ENCODE results near the gene DACT2.
"Not testable (repeated sequence)": the region's sequence is repeated elsewhere in the genome, so short reads cannot be mapped to it uniquely, and the experiment has no call there.

Gene DACT2

DNA sequence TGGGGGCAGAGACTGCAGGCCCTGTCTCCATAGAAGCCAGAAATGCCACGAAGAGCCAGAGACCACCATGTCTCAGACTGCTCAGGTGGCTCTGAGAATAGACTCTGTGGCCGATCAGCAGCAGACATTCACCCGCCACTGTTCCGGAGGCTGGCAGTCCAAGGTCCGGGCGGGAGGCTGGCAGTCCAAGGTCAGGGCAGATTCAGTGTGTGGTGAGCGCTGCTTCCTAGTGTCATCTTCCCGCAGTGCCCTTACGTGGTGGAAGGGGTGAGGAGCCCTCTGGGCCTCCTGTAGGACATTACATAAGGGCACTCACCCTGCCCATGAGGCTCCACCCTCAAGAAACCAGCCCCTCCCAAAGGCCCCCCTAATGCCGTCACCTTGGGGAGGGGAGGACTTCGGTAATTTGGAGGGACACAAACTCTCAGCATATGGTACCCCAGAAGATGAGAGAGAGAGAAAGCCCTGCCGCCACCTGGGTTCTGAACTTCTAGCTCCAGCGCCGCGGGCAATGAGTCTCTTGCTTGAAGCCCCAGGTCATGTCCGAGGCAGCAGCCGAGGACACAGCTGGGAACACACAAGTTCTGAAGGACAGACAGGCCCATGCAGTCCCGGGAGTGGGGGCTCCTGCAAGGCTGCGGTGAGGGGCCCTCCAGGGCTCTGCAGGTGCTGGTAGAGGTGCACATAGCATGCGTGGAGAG is 36.4 kb downstream of the DACT2 start:
- DNase-seq (no peak), ATAC-seq (no peak)

DNA sequence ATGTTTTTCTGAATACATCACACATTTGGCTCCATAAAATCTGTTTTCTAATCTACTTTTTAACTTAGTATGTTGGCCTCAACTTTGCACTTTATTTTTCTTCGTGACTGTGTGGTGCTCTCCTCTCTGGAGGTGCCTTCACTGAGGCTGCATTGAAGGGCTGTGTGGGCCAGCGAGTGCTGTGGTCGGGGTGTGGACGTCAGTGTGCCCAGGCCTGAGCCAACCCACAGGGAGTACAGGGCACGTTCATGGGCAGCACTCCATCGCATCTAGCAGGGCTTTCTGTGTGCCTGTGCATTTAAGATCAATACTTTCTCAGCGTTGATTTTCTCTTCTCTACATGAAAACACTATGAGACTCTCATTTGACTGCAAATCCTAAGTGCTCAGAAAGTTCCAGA is 37.8 kb downstream of the DACT2 start:
- DNase-seq (no peak), ATAC-seq (no peak)

DNA sequence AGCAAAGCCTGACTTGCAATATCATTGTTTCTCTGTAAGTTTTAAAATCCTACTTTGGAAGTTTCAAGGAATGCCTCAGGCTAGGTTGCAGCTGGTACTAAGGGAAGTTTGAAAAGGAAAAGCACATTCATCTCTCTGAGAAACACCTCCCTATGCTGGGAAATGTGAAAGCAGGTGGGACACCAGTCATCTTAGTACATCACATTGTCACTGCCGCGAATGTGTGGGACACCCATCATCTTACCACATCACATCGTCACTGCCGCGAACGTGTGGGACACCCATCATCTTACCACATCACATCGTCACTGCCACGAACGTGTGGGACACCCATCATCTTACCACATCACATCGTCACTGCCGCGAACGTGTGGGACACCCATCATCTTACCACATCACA is 38.3 kb downstream of the DACT2 start:
- not testable (repeated sequence) for DNase-seq, ATAC-seq

DNA sequence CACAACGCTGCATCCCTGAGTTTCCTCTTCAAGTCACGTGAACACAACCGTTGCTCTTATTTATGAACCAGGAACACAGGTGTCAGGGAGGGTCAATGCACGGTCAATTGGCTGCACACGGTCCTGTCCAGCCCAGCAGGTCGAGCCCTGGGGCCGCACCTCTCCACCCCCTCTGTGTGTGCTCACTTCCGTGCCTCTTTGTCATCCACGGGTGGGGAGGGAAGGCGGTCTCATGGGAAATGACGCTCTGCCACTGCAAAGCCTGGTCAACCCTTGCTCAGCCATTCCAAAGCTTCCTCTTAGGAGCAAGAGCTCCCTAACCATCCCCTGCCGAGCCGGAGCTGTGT is 38.7 kb downstream of the DACT2 start:
- DNase-seq, result no peak
- no peak for ATAC-seq

DNA sequence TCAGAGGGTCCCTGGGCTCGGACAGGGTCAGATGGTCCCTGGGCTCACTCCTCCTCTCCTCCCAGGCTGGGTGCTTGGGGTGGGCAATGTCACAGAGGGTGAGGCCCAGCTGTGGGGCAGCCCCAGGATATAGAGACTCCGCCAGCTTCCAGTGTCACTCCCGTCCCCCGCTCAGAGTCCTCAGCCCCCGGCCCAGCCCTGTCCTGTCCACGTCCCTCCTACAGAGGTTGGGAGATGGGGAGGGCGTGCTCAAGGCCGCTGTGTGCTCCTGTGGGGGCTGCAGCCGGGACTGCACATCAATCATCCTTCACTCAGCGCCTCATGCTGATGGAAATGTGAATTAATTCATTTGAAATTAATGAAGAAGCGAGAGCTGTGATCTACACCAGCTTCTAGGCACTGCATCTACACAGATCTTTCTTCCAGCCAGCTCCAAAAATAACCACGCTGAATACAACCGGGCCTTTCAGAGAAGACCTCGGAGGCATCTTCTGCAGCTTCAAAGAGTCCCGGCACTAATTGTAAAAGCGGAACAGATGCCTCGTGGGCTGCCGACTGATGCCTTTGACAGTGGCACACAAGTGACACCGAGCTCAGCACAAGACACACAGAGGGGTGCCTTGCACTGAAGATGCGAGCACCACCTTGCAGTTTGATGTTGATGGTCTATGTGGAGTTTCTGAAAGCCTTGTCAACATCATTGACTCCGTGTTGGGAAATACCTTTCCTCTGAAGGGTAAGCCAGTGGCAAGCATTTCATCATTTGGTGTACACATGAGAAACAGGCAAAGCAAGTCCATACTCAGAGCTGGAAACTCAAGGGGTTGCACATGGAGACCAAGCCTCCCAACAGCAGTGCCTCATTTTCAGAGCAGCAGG is 39.3 kb downstream of the DACT2 start:
- ATAC-seq (no peak), DNase-seq (no peak)

DNA sequence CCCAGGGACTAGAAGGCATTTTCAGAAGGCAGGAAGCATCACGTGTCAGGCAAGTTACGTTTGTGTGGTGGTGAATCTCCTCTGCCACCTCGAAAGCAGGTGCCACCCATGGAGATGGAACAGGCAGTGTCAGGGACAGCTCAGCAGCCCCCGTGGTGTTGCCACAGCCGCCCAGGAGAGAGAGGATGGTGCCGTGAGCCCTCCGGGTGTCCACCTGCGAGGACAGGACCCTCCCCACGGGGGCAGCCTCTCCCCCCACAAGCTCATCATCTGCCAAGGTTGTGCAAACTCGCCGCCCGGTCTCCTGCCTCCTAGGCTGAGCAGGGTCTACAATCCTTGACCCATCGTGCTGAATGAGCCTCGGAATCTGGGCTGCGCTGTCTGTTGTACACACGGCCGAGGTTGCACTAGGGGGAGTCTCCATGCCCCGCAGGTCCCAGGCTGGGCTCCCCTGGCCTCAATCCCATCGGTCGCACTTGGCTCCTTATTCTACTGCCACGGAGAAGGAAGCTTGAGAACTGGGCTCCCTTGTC is 40.1 kb downstream of the DACT2 start:
- ATAC-seq, result no peak

DNA sequence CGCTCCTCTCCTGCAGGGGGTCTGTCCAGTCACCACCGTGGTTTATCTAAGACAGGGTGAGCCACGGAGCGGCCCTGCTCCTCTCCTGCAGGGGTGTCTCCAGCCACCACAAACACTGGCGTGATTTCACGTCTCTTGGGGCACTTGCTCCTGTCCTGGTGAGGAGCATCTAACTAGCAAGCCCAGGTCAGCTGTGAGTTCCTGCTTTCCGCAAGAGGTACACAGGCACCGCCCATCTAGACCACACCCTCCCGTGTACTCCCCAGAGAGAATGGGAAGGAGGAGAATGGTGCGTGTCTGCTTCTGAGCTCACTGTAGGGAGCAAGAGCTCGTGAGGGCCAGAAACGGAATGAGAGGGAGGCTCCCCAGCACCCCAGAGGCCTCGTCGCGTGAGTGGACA is 40.7 kb downstream of the DACT2 start:
- no peak for ATAC-seq
- no peak for DNase-seq

More for the DNA sequence above, 40.1 kb downstream of the DACT2 start:
- no peak for DNase-seq

DNA sequence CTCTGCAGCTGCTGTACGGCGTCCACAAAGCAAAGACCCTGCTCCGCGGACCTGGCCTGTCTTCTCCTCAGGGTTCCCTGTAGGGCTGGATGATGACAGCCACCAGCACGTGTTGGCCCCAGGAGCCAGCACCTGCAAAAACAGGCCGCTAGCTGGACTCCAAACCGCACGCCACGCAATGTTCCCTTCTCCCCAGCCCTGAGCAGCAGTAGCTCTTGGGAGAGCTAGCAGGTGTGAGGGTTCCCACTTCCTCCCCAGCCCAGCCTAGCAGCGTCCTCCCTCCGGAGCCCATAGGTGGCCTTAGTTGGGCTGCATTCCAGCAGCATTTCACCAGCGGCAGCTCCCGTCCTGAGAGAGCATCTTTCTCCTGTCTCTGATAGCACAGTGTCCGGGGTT is 42.3 kb downstream of the DACT2 start:
- ATAC-seq (no peak), DNase-seq (no peak)

DNA sequence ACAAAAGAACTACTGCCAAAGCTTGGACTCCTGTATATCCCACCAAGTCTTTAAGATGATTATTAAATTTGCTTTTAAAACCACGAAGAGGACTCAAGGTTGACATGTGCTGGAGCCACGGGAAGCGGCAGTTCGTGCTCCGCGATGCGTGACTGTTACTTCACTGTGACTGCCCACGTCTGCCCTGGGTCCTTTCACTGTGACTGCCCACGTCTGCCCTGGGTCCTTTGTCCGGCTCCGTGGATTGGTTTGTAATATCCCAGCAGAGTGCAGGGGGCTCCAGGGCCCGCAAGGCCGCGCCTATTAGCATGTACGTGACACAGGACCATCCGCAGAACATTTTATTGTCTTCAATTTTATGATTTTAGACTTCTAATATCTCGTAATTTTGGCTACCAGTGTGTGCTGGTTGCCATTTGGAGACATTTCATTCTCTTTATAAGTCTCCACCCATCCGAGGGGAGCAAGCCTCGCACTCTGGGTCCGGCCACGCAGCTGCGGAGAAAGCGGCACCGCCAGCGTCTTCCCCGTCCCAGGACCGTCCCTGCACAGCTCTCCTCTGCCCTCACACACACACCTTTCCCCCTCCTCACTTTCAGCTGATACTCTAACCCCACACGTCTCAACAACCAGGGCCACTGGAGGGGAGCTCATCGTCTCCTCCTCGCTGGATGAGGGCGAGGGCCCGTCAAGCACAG is 42.9 kb downstream of the DACT2 start:
- DNase-seq (no peak), ATAC-seq (no peak)

DNA sequence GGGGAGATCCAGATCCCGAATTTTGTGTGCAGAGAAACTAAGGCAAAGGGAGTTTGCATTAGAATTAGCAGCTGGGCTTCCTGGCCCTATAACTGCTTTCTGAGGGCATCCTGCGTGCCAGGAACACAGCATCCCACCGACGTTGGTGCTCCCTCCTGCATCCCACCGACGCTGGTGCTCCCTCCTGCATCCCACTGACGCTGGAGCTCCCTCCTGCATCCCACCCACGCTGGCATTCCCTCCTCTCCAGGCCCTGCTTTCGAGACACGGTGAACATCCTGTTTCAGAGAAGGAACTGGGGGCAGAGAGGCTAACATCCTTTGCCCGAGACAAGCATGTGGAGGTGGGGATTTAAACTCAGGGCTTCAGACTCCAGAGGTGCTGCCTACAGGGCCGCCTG is 44.4 kb downstream of the DACT2 start:
- DNase-seq, result no peak
- ATAC-seq, result no peak

DNA sequence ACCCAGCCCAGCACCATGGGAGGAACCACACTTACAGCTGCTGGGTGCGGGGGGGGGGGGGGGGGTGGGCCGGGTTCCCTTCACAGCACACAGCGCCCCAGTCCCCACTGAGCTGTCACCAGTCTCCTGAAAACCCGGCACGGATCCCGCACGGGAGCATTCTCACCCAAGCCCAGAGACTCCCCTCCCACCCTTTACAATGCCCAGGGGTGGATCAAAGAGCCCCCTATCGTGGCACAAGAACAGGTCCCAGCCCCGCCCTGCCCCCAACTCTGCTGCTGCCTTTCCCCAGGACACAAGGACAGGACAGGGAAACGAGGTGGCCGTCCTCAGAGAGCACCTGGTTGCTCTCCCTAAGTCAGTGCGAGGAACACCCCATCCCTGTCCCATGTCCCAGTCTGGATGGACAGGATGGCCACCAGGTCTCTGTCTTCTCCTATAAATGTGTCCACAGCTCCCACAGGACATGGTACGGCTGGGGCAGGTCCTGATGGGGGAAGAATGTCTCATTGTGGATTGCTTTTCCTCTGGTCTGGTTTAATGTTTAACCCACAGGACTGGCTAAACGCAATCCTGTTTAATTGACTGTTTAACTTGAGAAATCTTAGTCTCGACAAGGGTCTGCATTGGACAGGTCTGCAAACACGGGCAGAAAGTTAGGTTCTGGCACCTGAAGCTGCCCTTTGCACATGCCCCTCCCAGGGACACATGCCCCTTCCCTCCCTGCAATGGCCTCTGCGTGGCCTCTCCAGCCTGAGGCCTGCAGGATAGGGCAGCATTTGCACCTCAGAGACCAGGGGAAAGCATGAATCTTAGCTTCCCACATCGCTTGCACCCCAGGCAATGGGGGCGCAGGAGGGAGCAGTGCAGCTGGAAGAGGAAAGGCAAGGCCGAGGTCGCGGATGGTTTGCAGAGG is 45.3 kb downstream of the DACT2 start:
- ATAC-seq, result no peak
- no peak for DNase-seq

DNA sequence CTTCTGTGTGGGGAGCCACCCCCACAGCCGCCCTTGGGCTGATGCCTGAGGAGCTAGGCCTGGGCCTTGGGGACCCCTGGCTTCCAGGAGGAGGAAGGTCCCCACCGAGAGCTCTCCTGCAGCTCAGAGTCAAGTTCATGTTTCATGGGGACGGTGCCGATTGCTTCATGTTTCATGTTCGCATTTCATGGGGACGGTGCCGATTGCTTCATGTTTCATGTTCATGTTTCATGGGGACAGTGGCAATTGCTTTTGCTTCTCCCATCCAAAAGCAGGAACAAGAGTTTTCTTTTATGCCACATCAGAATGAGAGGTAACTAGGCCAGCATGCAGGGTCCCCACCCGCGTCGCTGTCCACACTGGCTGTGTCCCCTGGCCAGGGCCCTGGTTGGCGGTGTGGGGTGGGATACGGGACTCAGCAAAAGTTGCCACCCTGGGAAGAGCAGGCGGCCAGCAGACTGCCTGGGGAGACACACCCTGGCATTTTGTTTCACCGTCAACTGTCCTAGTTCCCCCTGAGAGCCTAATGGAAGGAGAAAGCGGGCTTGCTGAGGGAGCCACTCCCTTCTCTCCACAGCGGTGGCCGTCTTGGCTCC is 46.0 kb downstream of the DACT2 start:
- DNase-seq (no peak), ATAC-seq (no peak)

DNA sequence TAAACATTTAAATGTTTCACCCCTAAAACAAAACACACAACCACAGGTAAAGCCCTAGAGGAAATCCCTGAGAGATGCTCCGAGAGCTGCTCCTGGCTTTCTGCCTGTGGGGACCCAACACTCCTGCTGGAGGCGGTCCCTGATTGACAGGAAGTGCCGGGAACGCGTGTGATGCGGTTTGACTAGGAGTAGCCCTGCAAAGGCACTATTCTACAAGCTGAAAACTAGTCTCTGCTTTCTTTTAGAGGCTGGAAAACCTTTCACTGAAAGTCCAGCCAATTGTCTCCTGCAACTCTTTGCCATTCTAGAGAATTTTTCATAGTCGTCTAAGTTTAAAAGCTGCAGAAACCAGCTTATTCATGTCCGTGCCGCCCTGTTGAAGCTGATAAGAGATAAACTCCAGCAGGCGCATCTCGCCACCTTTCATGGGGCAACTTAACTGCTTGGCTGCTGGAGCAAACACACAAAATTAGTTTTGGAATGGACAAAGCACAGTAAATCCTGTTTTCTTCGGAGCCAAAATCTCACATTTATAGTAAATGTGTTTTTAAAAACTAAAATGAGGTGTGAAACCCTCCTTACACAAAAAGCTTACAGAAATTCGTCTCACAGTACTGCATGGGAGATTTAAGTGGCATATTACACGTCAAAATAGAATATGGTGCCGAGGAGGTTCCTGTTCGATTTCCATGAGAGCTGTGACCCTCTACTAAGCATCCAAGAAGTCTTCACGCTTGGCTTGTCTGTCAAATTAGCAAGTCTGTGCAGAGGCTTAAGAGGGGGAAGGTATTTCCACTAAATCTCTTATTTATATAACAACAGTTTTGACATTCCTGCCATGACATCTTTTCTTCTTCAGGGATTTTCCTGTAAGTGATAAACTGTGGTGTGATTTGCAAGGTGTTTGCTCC is 46.9 kb downstream of the DACT2 start:
- DNase-seq, result no peak
- ATAC-seq, result no peak

DNA sequence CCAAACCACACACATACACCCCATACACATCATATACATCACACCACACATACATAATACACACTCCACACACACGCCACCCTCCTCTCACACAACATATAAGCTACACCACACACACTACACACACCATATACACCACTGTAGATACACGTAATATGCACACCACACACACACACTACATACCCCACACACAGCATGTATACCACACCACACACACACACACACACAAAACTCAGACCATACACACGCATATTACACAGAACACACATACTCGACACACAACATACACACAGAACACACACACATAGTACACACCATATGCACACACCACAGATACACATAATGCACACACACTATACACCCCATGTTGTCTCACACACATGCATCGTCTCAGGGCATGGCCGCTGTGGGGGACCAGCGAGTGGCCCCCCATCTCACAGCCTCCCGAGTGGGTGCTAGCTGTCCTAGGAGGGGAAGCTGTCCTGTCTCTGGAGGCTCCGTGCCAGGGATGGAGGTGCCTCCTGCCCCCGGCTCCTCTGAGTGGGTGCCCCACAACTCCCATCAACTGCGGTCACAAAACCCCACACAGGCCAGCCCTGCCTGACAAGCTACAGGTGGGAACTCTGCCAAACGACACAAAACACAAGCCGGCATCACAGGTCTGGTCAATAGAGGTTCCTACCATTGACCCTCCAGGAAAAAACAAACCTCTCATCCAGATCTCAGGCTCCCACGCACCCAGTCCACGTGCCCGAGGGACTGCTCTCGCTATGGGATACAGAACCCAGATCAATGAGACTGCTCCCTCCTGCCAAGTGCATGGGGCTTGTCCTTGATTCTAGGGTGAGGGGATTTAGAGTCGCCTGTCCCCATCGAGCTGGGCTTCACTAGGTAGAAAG is 49.1 kb downstream of the DACT2 start:
- DNase-seq (no peak), ATAC-seq (no peak)

DNA sequence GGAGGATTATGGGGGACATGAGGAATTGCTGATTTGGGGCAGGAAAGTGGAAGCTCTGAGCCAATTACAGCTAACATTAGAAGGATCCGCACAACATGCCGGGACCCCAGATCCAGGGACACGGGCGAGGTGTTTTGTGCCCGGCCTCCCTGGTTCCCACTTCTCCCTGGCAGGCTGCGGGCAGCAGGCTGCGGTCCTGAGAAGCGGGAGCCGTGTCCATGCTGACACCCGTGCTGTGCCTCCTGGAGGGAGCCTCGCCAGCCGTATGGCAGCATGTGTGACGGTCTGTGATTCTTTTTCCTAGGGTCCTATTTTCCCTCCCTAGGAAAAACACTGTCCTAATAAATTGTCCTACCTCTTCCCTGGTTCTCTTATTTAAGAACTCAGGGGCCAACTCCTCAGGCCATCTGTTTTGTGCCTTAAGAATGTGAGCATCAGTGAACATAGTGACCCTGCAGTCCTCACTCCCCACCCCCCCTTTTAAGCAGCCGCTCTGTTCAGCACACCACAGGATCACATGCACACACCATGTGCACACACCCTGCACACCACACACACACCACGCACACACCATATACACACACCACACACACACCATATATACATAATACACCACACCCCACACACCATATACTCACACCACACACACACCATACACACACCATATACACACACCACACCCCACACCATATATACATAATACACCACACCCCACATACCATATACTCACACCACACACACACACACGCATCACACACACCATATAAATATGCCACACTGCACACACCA is 49.9 kb downstream of the DACT2 start:
- ATAC-seq (no peak), DNase-seq (no peak)

DNA sequence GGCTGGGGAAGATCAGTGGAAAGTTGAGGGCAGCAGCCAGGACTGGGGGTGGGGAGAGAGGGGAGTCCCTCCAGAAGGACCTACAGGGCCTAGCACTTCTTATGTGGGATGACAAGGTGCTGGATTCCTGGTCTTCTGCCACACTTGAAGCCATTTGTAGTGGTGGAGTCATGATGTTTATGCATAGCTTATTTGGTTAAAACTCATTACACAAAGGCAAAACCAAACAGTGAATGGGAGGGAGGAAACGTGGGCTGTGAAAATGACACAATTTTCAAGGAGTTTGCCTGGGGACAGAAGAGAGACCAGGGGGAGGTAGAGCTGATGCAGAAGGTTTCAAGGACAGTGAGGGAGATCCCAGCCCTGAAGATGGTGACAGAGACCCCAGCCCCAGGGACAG is 50.8 kb downstream of the DACT2 start:
- no peak for ATAC-seq
- no peak for DNase-seq

DNA sequence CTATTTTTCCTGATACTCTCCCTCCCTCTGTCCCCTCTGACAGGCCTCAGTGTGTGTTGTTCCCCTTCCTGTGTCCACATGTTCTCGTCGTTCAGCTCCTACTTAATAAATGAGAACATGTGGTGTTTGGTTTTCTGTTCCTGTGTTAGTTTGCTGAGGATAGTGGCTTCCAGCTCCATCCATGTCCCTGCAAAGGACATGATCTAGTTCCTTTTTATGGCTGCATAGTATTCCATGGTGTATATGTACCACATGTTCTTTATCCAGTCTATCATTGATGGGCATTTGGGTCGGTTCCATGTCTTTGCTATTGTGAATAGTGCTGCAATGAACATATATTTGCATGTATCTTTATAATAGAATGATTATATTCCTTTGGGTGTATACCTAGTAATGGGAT is 51.8 kb downstream of the DACT2 start:
- DNase-seq, ATAC-seq: not testable (repeated sequence)
